Measurements from ENCODE around the gene CYP4F3.
"Not testable (repeated sequence)": the region's sequence is repeated elsewhere in the genome, so short reads cannot be mapped to it uniquely, and the experiment has no call there.

CYP4F3 gene

DNA sequence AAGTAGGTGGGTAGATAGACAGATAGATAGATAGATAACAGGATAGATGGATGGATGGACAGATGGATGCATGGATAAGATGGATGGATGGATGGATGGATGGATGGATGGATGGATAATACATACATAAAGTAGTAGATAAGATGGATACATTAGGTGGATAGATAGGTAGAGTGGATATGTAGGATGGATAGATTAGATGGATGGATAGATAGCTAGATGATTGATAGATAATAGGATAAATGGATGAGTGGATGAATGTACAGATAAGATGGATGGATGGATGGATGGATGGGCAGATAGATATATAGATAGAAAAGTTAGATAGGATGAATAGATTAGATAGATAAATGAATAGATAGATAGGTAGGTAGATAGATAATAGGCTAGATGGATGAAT is 2.1 kb downstream of the CYP4F3 start:
- TF ChIP-seq, protein P1, sequence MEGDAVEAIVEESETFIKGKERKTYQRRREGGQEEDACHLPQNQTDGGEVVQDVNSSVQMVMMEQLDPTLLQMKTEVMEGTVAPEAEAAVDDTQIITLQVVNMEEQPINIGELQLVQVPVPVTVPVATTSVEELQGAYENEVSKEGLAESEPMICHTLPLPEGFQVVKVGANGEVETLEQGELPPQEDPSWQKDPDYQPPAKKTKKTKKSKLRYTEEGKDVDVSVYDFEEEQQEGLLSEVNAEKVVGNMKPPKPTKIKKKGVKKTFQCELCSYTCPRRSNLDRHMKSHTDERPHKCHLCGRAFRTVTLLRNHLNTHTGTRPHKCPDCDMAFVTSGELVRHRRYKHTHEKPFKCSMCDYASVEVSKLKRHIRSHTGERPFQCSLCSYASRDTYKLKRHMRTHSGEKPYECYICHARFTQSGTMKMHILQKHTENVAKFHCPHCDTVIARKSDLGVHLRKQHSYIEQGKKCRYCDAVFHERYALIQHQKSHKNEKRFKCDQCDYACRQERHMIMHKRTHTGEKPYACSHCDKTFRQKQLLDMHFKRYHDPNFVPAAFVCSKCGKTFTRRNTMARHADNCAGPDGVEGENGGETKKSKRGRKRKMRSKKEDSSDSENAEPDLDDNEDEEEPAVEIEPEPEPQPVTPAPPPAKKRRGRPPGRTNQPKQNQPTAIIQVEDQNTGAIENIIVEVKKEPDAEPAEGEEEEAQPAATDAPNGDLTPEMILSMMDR (IDR thresholded peaks at IDR 0.05; ENCODE audit: low read depth, low read length): no peak
- no peak for TF ChIP-seq POLR2A (IDR thresholded peaks at IDR 0.05; ENCODE audit: extremely low read depth, insufficient read length)
- no peak for TF ChIP-seq MYC (IDR thresholded peaks at IDR 0.05; ENCODE audit: low read depth, low read length)
- TF ChIP-seq MAX (IDR thresholded peaks at IDR 0.05; ENCODE audit: low read depth, low read length): no peak
- H3K4me3 ChIP-seq (ENCODE audit: low read depth, low read length): no peak overlapping the region
- DNase-seq (ENCODE audit: low read depth): no peak

DNA sequence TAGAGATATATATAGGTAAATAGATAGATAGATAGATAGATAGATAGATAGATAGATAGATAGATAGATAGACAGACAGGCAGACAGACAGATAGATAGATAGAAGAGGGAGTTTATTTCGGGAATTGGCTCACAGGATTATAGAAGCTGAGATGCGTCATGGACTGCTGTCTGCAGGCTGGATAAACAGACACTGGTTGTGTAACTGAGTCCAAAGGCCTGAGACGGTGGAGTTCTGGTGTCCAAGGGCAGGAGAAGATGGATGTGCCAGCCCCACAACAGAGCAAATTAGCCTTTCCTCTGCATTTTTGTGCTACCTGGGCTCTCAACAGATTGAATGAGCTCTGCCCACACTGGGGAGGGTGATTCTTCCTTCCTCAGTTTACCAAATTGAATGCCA is 2.7 kb downstream of the CYP4F3 start:
- no peak overlapping the region for H3K4me3 ChIP-seq (ENCODE audit: low read depth, low read length)
- DNase-seq (ENCODE audit: low read depth): no peak
- TF ChIP-seq MYC (IDR thresholded peaks at IDR 0.05; ENCODE audit: low read depth, low read length) (no peak), MAX (IDR thresholded peaks at IDR 0.05; ENCODE audit: low read depth, low read length) (no peak), POLR2A (IDR thresholded peaks at IDR 0.05; ENCODE audit: extremely low read depth, insufficient read length) (no peak)
- TF ChIP-seq, protein P1 (IDR thresholded peaks at IDR 0.05; ENCODE audit: low read depth, low read length): no peak

DNA sequence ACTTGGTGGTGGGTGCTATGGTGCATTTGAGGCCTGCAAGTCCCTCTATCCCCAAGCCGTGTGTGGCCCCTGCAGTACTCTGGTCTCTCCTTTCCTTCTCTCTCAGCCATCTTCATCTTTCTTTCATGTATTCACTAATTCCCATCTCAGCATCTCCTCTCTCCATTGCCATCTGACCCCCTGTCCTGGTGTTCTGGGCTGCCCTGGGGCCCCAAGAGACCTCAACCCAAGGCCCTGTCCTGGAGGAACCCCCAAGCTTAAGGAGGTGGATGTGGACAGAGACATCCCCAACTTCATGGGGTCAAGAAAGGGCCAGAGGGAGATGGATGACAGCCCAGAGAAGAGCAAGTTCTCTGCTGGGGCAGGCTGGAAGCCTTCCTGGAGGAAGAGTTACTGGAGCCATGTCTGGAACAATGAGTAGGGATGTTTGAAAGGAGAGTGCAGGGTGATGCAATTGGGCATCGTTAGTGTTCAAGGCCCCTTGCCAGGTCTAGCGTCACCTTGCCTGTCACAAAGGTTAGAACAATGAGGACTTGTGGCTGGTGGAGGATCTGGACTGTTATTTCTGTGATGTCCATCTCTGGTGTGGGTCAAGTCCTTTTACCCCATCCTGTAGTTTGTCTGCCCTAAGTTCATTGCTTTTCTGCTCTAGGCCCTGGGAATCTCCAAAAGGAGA is 3.5 kb downstream of the CYP4F3 start:
- TF ChIP-seq MYC (IDR thresholded peaks at IDR 0.05; ENCODE audit: low read depth, low read length): no peak
- TF ChIP-seq MAX (IDR thresholded peaks at IDR 0.05; ENCODE audit: low read depth, low read length): no peak
- TF ChIP-seq, protein P1 (IDR thresholded peaks at IDR 0.05; ENCODE audit: low read depth, low read length): no peak
- no peak for TF ChIP-seq POLR2A (IDR thresholded peaks at IDR 0.05; ENCODE audit: extremely low read depth, insufficient read length)
- no peak for DNase-seq (ENCODE audit: low read depth)
- H3K4me3 ChIP-seq (ENCODE audit: low read depth, low read length): no peak overlapping the region

GRCh38 chr19:15644816-15645215 is 4.1 kb downstream of the CYP4F3 start:
- TF ChIP-seq POLR2A (IDR thresholded peaks at IDR 0.05; ENCODE audit: extremely low read depth, insufficient read length): no peak
- TF ChIP-seq, protein P1 (IDR thresholded peaks at IDR 0.05; ENCODE audit: low read depth, low read length): no peak
- TF ChIP-seq MAX (IDR thresholded peaks at IDR 0.05; ENCODE audit: low read depth, low read length): no peak
- no peak for TF ChIP-seq MYC (IDR thresholded peaks at IDR 0.05; ENCODE audit: low read depth, low read length)
- no peak overlapping the region for H3K4me3 ChIP-seq (ENCODE audit: low read depth, low read length)
- DNase-seq (ENCODE audit: low read depth): no peak

DNA sequence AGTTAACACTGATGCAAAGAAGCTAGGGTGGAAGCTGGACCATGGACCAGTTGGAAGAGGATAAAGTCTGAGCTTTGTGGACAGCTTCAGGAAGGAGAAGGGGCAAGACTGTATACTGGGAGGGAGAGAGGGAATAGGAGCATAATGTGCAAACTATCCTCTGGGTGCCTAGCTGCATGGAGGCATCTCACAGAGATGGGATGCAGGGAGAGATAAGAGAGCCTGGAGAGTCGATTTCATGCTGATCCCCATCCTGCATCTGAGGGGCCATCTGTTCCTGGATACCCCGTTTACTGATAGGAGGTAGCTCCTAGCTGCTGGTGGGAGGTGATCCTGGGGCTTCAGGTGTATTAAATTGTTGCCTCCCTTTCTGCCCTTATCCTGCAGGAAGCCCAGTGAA is 8.8 kb downstream of the CYP4F3 start:
- TF ChIP-seq POLR2A (IDR thresholded peaks at IDR 0.05; ENCODE audit: extremely low read depth, insufficient read length) (no peak), MAX (IDR thresholded peaks at IDR 0.05; ENCODE audit: low read depth, low read length) (no peak), MYC (IDR thresholded peaks at IDR 0.05; ENCODE audit: low read depth, low read length) (no peak)
- TF ChIP-seq, protein P1 (IDR thresholded peaks at IDR 0.05; ENCODE audit: low read depth, low read length): no peak
- no peak overlapping the region for H3K4me3 ChIP-seq (ENCODE audit: low read depth, low read length)
- DNase-seq (ENCODE audit: low read depth): no peak

GRCh38 chr19:15650123-15650522 is 9.4 kb downstream of the CYP4F3 start:
- not testable (repeated sequence) for DNase-seq (ENCODE audit: low read depth); H3K4me3 ChIP-seq (ENCODE audit: low read depth, low read length)

Data from NB4 (cell line).